PC-9 (cell line): ENCODE measurements around the gene GRM7.

Source experiments
- CTCF ChIP-seq: fragments of 200-600 bp; sonication (generic); conservative IDR thresholded peaks from 2 replicates; pipeline ENCODE4 v1.6.1; 2017; ENCODE audit warnings: mixed run types, antibody characterized with exemption, mild to moderate bottlenecking, moderate library complexity
- EZH2 ChIP-seq: fragments of 200-600 bp; sonication (generic); IDR thresholded peaks from 2 replicates; pipeline ENCODE4 v1.8.0; 2017; ENCODE audit warnings: antibody characterized with exemption, low read depth

DNA sequence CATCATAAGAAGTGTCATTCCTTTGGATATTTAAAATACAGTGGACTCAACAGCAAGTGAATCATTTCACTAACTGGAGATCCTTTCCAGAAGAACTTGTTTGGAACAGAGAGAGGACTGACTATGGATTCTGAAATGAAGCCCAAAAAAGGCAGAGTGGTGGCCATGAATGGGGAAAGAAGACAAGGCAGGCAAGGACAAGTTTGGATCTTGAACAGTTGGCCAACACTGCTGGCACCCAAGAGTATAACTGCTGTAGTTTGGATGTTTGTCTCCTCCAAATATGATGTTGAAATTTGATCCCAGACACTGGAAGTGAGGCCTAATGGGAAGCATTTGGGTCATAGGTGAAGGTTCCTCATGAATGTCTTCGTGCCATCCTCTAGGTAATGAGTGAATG, 686.9 kb downstream of the GRM7 start:
- no peak for TF ChIP-seq CTCF
- no peak for TF ChIP-seq EZH2
